ENCODE data around the gene CHIA. TPM values are rescaled to one million over a fixed set of nuclear protein-coding genes. Genes with fewer than 3 reads are reported as not detected.

Gene CHIA
- total RNA-seq, 1 donor from 2014 or later = not detected

DNA sequence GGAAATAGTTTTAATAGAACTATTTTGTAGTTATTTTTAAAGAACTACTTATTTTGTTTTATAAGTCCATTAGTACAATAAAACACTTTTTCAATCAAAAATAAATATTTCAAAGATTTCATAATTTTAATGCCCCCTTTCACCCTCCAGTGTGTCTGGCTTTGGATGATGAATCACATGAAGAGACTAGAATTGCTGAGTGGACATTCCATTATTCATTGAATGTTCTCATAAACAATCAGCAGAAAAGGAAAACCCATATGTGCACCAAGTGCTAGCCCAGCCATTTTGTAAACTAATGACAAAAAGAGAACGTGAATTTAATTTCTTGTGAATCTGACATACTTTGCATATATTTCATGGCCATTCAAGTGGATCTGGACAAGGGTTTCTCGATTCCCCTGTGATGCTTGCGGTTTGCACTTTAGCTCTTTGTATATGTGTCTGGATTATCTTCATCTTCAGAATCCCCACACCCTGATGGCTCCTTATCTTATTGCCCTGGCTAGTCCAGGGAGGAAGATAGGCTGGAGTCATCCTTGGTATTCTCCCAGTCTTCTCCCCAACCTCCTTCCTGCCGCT, 20.7 kb upstream of the CHIA start:
- H3K36me3 ChIP-seq (ENCODE audit: control insufficient read depth, insufficient read depth, low read length) = no peaks in the 10 kb centered on the region
- DNase-seq (ENCODE audit: low read depth) = no peak
- TF ChIP-seq, protein P1, sequence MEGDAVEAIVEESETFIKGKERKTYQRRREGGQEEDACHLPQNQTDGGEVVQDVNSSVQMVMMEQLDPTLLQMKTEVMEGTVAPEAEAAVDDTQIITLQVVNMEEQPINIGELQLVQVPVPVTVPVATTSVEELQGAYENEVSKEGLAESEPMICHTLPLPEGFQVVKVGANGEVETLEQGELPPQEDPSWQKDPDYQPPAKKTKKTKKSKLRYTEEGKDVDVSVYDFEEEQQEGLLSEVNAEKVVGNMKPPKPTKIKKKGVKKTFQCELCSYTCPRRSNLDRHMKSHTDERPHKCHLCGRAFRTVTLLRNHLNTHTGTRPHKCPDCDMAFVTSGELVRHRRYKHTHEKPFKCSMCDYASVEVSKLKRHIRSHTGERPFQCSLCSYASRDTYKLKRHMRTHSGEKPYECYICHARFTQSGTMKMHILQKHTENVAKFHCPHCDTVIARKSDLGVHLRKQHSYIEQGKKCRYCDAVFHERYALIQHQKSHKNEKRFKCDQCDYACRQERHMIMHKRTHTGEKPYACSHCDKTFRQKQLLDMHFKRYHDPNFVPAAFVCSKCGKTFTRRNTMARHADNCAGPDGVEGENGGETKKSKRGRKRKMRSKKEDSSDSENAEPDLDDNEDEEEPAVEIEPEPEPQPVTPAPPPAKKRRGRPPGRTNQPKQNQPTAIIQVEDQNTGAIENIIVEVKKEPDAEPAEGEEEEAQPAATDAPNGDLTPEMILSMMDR (IDR thresholded peaks at IDR 0.05; ENCODE audit: insufficient read depth, low read length, poor library complexity, severe bottlenecking) = no peak
- H3K27me3 ChIP-seq (ENCODE audit: control insufficient read depth, insufficient read depth, low read length) = peaks cover 21% of the 10 kb centered on the region
- H3K4me3 ChIP-seq (ENCODE audit: low read depth, low read length) = no peak overlapping the region

DNA sequence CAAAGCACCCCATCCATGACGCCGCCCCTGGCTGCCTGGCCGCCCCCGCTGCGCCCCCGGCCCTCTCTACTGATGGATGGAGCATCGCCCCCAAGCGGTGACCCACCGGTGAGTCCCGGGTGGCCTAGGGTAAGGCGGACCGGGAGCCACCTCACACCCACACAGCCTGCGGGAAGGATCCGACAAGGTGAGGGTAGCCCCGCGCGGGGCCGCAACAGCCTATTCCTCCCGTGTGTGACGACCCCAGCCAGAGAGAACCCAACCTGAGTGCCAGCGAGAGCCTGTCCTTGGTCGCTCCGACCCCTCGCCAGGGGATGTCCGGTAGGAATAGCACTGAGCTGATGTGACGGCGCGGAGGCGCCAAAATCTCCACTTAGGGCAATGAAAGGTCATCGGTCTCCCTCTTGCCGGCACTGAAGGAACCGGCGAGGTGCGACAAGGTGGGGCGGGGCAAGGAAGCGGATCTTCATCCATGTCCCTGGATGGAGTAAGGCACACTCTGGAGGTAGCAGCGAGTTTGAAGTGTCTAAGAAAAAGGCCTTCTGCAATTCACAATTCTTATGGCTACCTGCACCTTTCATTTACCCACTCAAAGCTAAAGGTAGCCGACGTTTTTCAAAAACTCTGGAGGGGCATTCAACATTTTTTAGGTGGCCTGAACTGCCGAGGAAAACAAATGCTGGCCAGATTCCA, 19.7 kb upstream of the CHIA start:
- no peak overlapping the region for H3K4me3 ChIP-seq (ENCODE audit: low read depth, low read length)
- no peak for DNase-seq (ENCODE audit: low read depth)
- H3K27me3 ChIP-seq (ENCODE audit: control insufficient read depth, insufficient read depth, low read length) = peaks cover 21% of the 10 kb centered on the region
- TF ChIP-seq, protein P1 (IDR thresholded peaks at IDR 0.05; ENCODE audit: insufficient read depth, low read length, poor library complexity, severe bottlenecking) = no peak
- no peaks in the 10 kb centered on the region for H3K36me3 ChIP-seq (ENCODE audit: control insufficient read depth, insufficient read depth, low read length)

DNA sequence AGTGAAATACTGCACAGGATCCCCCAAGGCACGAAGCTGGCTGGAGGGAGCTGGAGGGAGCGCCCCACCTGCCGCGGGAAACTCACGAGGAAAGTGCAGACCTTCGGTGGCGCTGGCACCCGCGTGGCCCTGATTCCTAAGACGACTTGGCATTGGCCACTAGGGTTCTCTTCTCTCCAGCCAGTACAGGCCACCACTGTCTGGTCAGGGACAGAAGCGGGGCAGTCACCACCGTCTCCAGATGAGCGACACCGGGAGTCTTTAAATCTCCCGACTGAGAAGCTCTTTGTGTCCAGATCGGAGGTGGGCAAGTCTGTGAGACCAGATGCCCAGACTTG, 19.2 kb upstream of the CHIA start:
- TF ChIP-seq, protein P1 (IDR thresholded peaks at IDR 0.05; ENCODE audit: insufficient read depth, low read length, poor library complexity, severe bottlenecking) = no peak

DNA sequence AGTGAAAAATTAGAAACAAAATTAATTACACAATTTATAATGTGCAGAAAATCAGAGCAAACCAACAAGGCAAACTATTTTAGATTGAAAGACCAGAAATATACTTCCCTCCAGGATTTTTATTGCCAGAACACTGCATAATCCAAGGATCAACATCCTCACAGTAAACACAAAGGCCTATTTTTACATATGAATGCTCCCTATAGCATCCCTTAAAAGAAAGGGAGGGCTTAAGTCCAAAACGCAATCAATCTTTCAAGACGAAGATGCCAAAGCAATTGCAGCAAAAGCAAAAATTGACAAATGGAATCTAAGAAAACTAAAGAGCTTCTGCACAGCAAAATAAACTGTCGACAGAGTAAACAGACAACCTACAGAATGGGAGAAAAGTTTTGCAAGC, 18.6 kb upstream of the CHIA start:
- Histone ChIP-seq H3K27me3 (ENCODE audit: control insufficient read depth, insufficient read depth, low read length) (peaks cover 21% of the 10 kb centered on the region), H3K4me3 (ENCODE audit: low read depth, low read length) (no peak overlapping the region), H3K36me3 (ENCODE audit: control insufficient read depth, insufficient read depth, low read length) (no peaks in the 10 kb centered on the region)
- TF ChIP-seq, protein P1 (IDR thresholded peaks at IDR 0.05; ENCODE audit: insufficient read depth, low read length, poor library complexity, severe bottlenecking) = no peak
- DNase-seq (ENCODE audit: low read depth) = no peak

More for the DNA sequence above, 19.2 kb upstream of the CHIA start:
- Histone ChIP-seq H3K27me3 (ENCODE audit: control insufficient read depth, insufficient read depth, low read length) (peaks cover 21% of the 10 kb centered on the region), H3K4me3 (ENCODE audit: low read depth, low read length) (no peak overlapping the region), H3K36me3 (ENCODE audit: control insufficient read depth, insufficient read depth, low read length) (no peaks in the 10 kb centered on the region)
- no peak for DNase-seq (ENCODE audit: low read depth)

DNA sequence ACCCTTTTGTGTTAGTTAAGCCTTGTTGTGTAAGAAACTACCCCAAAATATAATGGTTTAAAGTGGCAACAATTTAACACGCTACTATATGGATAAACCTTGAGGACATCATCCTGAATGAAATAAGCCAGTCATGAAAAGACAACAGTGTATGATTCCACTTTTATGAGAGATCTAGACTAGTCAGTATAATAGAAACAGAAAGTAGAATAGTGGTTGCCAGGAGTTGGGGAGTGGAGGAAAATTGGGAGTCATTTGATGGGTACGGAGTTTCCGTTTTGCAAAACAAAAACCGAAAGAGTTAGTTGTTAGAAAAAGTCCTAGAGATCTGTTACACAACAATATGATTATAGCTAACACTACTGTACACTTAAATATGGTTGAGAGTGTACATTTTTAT, 16.0 kb upstream of the CHIA start:
- TF ChIP-seq, protein P1 (IDR thresholded peaks at IDR 0.05; ENCODE audit: insufficient read depth, low read length, poor library complexity, severe bottlenecking) = no peak
- peaks cover 18% of the 10 kb centered on the region for H3K27me3 ChIP-seq (ENCODE audit: control insufficient read depth, insufficient read depth, low read length)
- H3K4me3 ChIP-seq (ENCODE audit: low read depth, low read length) = no peak overlapping the region
- H3K36me3 ChIP-seq (ENCODE audit: control insufficient read depth, insufficient read depth, low read length) = no peaks in the 10 kb centered on the region
- DNase-seq (ENCODE audit: low read depth) = no peak

DNA sequence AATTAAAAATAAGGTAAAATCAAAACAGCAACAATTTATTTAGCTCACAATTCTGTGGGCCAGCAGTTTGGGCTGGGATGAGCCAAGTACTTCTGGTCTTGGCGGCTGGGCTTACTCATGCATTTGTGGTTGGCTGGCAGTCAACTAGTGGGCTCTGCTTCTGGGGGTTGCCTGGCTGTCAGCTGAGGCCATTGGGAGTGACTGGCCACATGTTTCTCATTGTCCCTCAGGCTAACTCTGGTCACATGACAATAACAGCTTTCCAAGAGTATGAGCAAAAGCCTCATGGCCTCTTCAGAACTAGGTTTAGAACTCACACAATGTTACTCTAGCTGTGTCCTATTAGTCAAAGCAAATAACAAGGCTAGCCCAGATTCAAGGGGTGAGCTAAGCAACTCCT, 15.6 kb upstream of the CHIA start:
- Histone ChIP-seq H3K4me3 (ENCODE audit: low read depth, low read length) (no peak overlapping the region), H3K36me3 (ENCODE audit: control insufficient read depth, insufficient read depth, low read length) (no peaks in the 10 kb centered on the region), H3K27me3 (ENCODE audit: control insufficient read depth, insufficient read depth, low read length) (peaks cover 16% of the 10 kb centered on the region)
- no peak for DNase-seq (ENCODE audit: low read depth)
- TF ChIP-seq, protein P1 (IDR thresholded peaks at IDR 0.05; ENCODE audit: insufficient read depth, low read length, poor library complexity, severe bottlenecking) = no peak

All from kidney epithelial cell (primary cell).